HG03196 (cell line): ENCODE results near the gene PLXNA3.

Experiments used
- ATAC-seq: cut with Tn5 transposase; IDR thresholded peaks from one replicate; pipeline ENCODE4 v1.9.1; 2021; ENCODE audit not compliant: unreplicated experiment

PLXNA3 gene

GRCh38 chrX:154457491-154458115 is 478 bp upstream of the PLXNA3 start:
- ATAC-seq = peak; percentile 54

DNA sequence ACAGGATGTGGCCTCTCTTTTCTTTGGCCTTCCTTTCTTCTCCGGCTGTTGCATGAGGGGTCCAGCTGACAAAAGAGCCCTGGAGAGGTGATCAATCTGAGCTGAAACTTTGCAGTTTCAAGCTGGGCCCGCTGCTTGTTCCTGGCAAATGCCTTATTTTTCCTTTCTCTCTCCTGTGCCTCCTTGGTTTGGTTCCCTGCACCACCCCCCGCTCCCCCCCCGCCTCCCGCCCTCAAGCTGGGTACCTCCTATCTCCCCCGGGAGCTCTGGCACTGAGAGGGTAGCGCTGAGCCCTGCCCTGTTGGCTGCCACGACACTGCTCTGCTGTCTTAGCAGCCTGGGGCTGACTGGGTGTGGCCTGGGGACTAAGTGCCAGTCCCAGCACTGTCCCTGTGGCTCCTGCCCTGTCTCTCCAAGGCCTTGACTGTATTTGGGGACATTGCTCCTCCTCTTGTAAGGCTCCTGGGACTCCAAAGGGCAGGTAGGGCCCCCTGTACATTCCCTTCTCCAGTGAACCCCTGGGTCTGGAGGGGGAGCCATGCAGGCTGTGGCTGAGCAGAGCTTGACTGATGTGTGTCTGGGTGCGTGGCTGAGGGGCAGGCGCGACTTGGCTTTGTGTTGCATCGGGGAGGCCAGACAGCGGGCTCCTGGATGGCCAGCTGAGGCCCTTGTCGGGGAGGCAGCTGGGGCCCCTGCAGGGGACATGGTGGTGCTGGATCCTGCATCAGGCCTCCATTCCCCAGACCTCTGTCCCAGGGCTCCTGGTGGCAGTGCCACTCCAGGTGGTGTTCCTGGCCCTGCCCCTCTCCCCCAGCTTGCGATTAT is 1.1 kb downstream of the PLXNA3 start:
- no peak for ATAC-seq

DNA sequence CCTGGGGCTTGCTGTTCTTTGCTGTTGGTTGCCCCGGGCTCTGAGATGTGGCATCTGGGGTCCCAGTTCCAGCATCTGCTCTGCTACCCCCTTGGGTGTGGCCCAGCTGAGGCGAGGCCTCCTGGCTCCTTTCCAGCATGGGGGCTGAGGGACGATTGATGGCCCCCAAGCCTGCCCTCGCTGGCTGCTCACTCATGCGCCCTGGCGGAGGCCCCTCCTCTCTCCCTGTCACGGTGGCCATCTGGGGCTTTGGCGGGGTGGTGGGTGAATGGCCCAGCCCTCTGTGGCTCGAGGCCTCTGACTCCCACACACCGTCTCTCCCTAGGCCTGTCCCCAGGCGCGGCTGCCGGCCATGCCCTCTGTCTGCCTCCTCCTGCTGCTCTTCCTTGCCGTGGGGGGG is 1.8 kb downstream of the PLXNA3 start:
- ATAC-seq = no peak

GRCh38 chrX:154460326-154460725 is 2.2 kb downstream of the PLXNA3 start:
- no peak for ATAC-seq

DNA sequence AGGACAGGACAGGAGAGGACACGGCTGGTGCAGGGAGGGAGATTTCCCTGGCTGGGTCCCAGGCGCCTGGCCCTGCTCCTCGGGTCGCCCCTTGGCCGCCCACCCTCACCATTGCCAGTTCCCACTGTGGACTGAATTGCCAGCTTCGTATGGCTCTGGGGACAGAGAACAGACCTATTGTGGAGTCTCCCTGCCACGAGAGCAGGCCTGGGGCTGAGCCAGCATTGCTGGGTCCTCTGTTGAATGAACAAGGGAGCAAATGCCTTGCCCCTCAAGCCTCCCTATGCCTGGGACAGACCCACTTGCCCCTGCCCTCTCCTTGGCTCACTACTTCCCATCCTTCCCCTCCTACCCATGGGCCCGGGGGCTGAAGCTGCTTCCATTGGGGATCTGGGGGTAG is 4.3 kb downstream of the PLXNA3 start:
- no peak for ATAC-seq

- ATAC-seq = no peak
Observed at GRCh38 chrX:154463611-154464220, 5.6 kb downstream of the PLXNA3 start.

GRCh38 chrX:154464806-154465365 is 6.8 kb downstream of the PLXNA3 start:
- no peak for ATAC-seq

DNA sequence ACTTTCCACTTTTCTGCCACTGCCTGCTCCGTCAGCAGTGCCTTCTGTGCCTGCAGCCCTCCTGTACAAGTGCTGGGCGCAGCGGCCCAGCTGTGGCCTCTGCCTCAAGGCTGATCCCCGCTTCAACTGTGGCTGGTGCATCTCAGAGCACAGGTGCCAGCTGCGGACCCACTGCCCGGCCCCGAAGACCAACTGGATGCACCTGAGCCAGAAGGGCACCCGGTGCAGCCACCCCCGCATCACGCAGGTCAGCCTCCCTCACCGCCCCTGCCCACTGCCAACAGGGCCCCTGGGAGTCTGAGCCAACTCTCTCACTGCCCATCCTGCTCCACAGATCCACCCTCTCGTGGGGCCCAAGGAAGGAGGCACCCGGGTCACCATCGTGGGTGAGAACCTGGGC is 7.5 kb downstream of the PLXNA3 start:
- ATAC-seq = no peak

DNA sequence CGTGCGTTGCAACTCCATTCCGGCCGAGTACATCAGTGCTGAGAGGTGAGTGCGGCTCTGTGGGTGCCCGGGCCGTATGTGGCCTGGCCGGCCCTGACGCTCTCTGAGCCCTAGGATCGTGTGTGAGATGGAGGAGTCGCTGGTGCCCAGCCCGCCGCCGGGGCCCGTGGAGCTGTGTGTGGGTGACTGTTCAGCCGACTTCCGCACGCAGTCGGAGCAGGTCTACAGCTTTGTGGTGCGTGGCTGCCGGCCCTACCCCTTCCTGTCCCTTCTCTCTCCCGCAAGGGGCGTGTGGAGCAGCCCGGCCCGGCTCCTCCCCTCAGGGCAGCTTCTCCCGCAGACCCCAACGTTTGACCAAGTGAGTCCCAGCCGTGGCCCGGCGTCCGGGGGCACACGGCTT is 8.0 kb downstream of the PLXNA3 start:
- ATAC-seq = no peak

DNA sequence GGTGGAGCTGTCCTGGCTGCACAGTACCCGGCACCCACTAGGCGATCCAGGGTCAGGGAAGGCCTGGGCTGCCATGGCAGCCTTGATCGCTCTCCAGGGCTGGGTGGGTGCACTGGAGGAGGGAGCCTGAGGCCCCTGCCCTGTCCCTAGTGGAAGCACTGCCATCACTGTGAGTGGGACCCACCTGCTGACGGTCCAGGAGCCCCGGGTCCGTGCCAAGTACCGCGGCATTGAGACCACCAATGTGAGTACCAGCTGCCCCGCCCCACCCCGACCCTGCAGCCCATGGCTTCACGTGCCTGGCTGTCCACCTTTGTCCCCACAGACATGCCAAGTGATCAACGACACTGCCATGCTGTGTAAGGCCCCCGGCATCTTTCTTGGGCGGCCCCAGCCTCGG is 8.8 kb downstream of the PLXNA3 start:
- ATAC-seq = no peak

- no peak for ATAC-seq
Observed at GRCh38 chrX:154467556-154467955, 9.5 kb downstream of the PLXNA3 start.

GRCh38 chrX:154468217-154468616 is 10.1 kb downstream of the PLXNA3 start:
- no peak for ATAC-seq

- ATAC-seq = no peak
Observed at GRCh38 chrX:154469114-154469513, 11.0 kb downstream of the PLXNA3 start.

GRCh38 chrX:154469880-154470279 is 11.8 kb downstream of the PLXNA3 start:
- no peak for ATAC-seq

DNA sequence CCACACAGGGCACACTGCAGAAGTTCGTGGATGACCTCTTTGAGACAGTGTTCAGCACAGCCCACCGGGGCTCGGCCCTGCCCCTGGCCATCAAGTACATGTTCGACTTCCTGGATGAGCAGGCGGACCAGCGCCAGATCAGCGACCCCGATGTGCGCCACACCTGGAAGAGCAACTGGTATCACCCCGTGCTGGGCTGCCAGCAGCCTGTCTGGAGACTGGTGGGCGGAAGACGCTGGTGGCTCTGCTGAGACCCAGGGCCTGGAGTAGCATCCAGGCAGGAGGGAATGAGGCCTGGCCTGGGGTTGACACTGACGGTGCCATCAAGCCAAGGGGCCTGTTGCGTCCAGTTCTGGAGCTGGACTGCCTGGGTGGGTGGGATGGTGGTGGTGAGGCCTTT is 12.4 kb downstream of the PLXNA3 start:
- ATAC-seq = no peak

- no peak for ATAC-seq
Observed at GRCh38 chrX:154470914-154471568, 13.0 kb downstream of the PLXNA3 start.

DNA sequence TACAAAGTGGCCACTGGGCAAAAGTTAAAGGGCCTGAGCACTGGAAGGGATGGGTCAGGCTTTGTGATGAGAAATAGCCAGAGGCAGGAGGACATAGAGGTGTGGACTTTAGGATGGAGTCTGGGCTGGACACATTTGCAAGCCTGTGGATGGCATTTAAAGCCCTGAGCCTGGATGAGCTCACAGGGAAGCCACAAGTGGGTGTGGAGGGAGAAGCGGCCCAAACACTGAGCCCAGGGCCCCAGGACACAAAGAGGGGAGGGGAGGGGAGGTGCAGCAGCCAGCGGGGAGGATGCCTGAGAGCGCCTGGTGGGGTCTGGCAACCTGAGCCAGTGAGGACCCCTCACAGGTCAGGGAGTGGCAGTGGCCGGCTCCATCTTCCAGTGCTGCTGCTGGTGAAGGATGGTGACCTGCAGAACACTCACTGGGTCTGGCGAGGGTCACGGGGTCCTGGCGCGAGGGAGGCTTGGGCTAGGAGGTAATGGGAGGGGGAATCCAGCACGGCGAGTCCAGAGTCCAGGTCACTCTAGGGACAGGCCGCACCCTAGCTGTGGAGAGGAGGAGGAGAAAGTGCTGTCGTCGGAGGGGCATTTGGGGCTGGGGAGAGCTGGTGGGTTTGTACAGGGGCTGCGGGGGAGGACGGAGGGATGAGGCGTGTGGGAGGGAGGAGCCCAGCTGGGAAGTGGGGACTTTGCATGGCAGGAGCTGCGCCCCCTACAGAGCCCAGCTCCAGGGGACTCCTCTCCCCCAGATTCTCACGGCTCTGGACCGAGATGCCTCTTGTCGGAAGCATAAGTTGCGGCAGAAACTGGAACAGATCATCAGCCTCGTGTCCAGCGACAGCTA is 14.0 kb downstream of the PLXNA3 start:
- ATAC-seq = no peak

DNA sequence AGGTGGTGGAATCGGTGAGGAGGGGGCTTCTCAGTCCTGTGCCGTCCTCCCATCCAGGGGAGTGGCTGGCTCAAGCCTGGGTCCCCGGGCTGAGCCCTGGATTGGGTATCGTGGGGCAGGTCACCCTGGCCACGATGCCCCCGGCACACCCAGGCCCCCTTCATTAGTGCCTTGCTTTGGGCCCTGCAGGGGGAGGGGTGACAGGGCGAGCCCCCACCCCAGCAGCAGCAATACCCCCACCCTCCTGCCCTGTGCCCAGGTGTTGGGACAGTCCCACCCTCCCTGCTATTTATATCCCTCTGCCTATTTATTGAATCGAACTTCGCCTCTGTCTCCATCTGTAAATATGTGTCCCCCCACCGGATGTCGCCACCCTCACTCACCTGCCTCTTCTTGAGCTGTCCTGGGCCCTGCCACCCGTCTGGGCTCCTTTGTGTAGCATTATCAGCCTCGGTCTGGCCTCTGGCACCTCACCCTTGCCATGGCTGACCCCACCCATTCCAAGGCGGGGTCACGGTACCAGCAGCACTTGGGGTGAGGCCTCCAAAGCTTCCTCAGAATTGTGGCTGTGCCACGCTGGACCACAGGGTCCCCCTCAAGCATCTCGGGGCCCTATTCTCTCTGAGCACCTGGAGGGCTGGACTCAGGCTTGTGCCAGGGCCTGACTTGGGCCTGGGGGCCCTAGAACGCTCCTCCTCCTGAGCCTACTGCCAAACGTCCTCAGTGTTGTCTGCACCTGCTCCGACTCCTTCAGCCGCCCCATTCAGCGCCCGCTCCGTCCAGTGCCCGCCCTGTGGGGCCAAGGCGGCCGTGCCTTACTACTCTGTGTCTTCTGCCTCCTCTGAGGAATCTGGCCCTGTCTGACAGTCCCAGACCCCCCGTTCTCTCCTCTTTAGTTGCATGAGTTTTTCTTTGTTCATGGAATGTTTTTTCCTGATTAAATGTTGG is 14.9 kb downstream of the PLXNA3 start:
- ATAC-seq = no peak

- no peak for ATAC-seq
Observed at GRCh38 chrX:154473683-154474082, 15.6 kb downstream of the PLXNA3 start.
